ENCODE measurements around the gene REX1BD.

DNA sequence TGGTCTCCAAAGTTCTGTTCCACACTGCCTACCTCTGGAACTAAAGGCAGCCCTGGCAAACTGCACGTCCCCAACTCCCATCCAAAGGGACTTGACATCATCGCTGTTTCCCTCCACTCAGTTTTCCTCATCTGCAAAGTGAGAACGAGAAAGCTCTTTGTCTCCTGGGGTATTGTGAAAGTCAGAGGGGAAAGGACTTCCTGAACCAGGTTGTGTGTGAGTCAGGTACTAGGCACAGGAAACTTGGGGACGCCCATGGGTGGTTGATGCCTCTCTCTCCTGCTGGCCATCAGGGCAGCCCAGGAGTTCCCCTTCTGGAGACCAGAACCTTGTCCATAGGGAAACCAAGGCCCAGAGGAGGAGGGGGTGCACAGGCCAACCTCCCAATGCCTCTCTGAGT is 13.3 kb downstream of the REX1BD start:
- TF ChIP-seq, protein P1, sequence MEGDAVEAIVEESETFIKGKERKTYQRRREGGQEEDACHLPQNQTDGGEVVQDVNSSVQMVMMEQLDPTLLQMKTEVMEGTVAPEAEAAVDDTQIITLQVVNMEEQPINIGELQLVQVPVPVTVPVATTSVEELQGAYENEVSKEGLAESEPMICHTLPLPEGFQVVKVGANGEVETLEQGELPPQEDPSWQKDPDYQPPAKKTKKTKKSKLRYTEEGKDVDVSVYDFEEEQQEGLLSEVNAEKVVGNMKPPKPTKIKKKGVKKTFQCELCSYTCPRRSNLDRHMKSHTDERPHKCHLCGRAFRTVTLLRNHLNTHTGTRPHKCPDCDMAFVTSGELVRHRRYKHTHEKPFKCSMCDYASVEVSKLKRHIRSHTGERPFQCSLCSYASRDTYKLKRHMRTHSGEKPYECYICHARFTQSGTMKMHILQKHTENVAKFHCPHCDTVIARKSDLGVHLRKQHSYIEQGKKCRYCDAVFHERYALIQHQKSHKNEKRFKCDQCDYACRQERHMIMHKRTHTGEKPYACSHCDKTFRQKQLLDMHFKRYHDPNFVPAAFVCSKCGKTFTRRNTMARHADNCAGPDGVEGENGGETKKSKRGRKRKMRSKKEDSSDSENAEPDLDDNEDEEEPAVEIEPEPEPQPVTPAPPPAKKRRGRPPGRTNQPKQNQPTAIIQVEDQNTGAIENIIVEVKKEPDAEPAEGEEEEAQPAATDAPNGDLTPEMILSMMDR (IDR thresholded peaks at IDR 0.05; ENCODE audit: insufficient read depth, low read length) = no peak
- TF ChIP-seq, protein P2, sequence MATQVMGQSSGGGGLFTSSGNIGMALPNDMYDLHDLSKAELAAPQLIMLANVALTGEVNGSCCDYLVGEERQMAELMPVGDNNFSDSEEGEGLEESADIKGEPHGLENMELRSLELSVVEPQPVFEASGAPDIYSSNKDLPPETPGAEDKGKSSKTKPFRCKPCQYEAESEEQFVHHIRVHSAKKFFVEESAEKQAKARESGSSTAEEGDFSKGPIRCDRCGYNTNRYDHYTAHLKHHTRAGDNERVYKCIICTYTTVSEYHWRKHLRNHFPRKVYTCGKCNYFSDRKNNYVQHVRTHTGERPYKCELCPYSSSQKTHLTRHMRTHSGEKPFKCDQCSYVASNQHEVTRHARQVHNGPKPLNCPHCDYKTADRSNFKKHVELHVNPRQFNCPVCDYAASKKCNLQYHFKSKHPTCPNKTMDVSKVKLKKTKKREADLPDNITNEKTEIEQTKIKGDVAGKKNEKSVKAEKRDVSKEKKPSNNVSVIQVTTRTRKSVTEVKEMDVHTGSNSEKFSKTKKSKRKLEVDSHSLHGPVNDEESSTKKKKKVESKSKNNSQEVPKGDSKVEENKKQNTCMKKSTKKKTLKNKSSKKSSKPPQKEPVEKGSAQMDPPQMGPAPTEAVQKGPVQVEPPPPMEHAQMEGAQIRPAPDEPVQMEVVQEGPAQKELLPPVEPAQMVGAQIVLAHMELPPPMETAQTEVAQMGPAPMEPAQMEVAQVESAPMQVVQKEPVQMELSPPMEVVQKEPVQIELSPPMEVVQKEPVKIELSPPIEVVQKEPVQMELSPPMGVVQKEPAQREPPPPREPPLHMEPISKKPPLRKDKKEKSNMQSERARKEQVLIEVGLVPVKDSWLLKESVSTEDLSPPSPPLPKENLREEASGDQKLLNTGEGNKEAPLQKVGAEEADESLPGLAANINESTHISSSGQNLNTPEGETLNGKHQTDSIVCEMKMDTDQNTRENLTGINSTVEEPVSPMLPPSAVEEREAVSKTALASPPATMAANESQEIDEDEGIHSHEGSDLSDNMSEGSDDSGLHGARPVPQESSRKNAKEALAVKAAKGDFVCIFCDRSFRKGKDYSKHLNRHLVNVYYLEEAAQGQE (IDR thresholded peaks at IDR 0.05; ENCODE audit: insufficient replicate concordance, low read depth) = no peak
- TF ChIP-seq GABPA (IDR thresholded peaks at IDR 0.05; ENCODE audit: low read depth) (no peak), SPI1 (IDR thresholded peaks at IDR 0.05; ENCODE audit: borderline replicate concordance, low read depth) (no peak), POLR2AphosphoS5 (IDR thresholded peaks at IDR 0.05; ENCODE audit: low read depth) (no peak)

Measured in HL-60 (cell line).